HAP-1 (cell line): ENCODE measurements around the gene GBP7.
A peak's percentile ranks its signal among the peaks of the same experiment; 100 is the strongest.
"Not testable (repeated sequence)": the region's sequence is repeated elsewhere in the genome, so short reads cannot be mapped to it uniquely, and the experiment has no call there.

ENCODE experiments used
- DNase-seq, 2 experiments: peaks; one replicate each; pipeline ENCODE4 v3.0.0-alpha.2; 2016 to 2020; ENCODE audit warnings: low spot score in 2 of 2
- H3K27me3 ChIP-seq: fragments of 250-450 bp; sonication (Bioruptor Pico); 2 replicates; pipeline ENCODE4 v1.5.1; 2020; ENCODE audit warnings: low read depth, mild to moderate bottlenecking, moderate library complexity
- H3K36me3 ChIP-seq: fragments of 250-450 bp; sonication (Bioruptor Pico); replicated peaks from 2 replicates; pipeline ENCODE4 v1.5.1; 2020; ENCODE audit warnings: mild to moderate bottlenecking
- H3K4me1 ChIP-seq: fragments of 250-450 bp; sonication (Bioruptor Pico); 2 replicates; pipeline ENCODE4 v1.5.1; 2020; ENCODE audit warnings: mild to moderate bottlenecking
- H3K4me3 ChIP-seq: fragments of 250-450 bp; sonication (Bioruptor Pico); 2 replicates; pipeline ENCODE4 v1.5.1; 2020; ENCODE audit warnings: mild to moderate bottlenecking, moderate library complexity
- H3K9me3 ChIP-seq: fragments of 250-450 bp; sonication (Bioruptor Pico); 2 replicates; pipeline ENCODE4 v1.5.1; 2020; ENCODE audit warnings: mild to moderate bottlenecking, moderate library complexity
- in situ Hi-C: fragments of 300-500 bp; cut with MboI; formaldehyde crosslinking; loops from 3 replicates; pipeline ENCODE4 v1.14.3; 2020; ENCODE audit warnings: low sequenced_read_pairs, inconsistent platforms, mixed read lengths

The GBP7 gene

DNA sequence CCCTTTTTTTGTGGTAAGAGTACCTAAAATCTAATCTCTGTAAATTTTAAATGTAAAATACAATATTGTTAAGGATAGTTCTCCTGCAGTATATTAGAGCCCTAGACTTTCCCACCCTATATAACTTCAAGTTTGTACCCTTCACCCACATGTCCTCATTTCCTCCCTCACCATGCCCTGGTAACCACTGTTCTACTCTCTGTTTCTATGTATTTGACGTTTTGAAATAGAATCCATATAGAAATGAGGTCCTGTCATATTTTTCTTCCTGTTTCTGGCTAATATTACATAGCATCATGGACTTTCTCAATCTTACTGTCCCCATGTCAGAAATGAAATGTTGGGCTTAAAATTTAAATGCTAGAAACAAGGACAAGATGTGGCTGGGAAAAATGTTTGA is 24.8 kb downstream of the GBP7 start:
- no peak for DNase-seq
- no peak overlapping the region for H3K4me3 ChIP-seq
- in situ Hi-C loops = no loop called here

DNA sequence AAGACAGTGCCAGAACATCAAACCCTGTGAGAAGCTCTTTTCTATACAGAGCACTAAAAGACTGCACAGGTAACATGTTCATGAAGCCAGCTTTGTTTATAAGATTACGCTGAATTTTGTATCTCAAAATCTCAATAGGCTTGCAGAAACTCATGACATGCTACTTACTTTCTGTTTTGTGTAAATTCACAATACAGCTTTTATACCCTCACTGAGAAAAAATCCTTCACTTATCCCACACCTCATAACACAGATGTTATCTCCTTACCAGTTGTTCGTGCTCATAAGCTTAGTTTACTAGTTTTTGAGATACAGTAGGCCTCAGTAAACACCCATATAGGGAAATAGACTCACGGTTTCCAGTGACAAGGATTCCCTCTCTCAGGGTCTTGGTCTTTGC is 25.8 kb downstream of the GBP7 start:
- H3K9me3 ChIP-seq = no peaks in the 10 kb centered on the region
- H3K4me3 ChIP-seq = no peak overlapping the region
- no peaks in the 10 kb centered on the region for H3K4me1 ChIP-seq
- in situ Hi-C loops = no loop called here
- H3K27me3 ChIP-seq = peaks cover 2% of the 10 kb centered on the region; the same call in 1 of the 2 replicates
- no peak for DNase-seq
- no peaks in the 10 kb centered on the region for H3K36me3 ChIP-seq

More for the DNA sequence above, 24.8 kb downstream of the GBP7 start:
- no peaks in the 10 kb centered on the region for H3K4me1 ChIP-seq
- no peaks in the 10 kb centered on the region for H3K36me3 ChIP-seq
- H3K27me3 ChIP-seq = peaks cover 2% of the 10 kb centered on the region; the same call in 1 of the 2 replicates
- no peaks in the 10 kb centered on the region for H3K9me3 ChIP-seq

GRCh38 chr1:89149229-89149628 is 26.6 kb downstream of the GBP7 start:
- in situ Hi-C loops = no loop called here
- DNase-seq = peak in 1 of 2 experiments; percentile 11
- Histone ChIP-seq H3K4me1 (no peaks in the 10 kb centered on the region), H3K36me3 (no peaks in the 10 kb centered on the region), H3K9me3 (no peaks in the 10 kb centered on the region), H3K27me3 (peaks cover 2% of the 10 kb centered on the region; the same call in 1 of the 2 replicates), H3K4me3 (no peak overlapping the region)

DNA sequence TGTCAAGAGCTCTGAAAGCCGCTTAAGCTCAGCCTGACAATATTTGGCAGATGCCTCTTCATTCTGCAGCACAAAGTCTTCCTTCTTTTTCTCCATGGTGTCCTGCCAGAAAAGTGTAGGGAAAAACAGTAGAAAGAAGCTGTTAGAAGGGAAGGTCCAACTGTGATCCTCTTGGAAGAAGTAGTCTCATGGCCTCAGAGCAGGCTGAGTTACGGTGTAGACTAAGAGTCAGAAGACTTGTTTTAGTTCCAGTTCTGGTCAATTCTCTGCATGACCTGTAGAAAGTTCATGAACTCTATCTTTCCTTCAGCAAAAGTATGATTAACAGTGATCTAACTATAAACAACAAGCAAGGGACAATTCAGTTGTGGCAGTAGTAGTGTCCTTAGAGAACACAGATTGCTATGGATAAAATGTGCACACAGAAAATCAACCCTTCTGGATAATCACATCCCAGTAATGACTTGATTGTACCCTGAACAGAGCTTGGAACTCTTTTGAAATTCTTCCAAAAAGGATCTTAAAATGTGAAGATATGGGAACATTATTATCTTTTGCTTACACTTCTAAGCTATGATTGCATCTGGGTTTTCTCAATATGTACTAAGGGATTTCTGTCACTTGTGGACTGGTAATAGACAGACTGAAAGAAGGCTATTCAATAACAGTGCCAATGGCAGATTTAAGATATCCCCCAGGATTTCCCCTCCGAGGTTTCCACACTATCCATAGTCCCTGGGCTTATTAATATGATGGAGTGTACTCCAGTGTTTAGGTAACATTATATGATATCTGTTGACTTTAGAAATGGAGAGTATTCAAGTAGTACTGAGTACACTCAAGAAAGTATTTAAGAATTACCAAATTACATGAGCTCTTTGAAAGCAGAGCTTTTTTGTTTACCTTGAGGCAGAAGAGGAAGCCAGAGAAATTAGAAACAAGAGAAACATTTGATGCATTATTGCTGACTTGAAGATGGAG is 27.8 kb downstream of the GBP7 start:
- peaks cover 2% of the 10 kb centered on the region; the same call in 1 of the 2 replicates for H3K27me3 ChIP-seq
- H3K36me3 ChIP-seq = no peaks in the 10 kb centered on the region
- H3K9me3 ChIP-seq = no peaks in the 10 kb centered on the region
- no peak for DNase-seq
- H3K4me1 ChIP-seq = no peaks in the 10 kb centered on the region
- H3K4me3 ChIP-seq = no peak overlapping the region
- in situ Hi-C loops = no loop called here

DNA sequence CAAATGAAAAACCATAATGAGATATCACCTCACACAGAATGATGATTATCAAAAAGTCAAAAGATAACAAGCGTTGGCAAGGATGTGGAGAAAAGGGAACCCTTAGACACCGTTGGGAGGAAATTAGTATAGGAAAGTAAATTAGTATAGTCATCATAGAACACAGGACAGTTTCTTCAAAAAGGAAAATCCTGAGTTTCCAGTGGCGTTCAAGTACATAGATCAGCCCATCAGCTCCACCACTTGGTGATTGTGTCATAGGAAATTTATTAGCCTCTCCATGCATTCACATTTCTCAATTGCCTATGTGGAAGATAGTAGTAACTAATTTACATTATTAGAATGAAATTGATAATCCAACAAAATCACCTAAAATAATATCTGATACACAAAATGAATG is 29.1 kb downstream of the GBP7 start:
- Histone ChIP-seq H3K27me3 (peaks cover 2% of the 10 kb centered on the region; the same call in 1 of the 2 replicates), H3K36me3 (no peaks in the 10 kb centered on the region)
- no peak for DNase-seq

GRCh38 chr1:89143484-89143883 is 32.3 kb downstream of the GBP7 start:
- Histone ChIP-seq H3K27me3 (peaks cover 2% of the 10 kb centered on the region; the same call in 1 of the 2 replicates), H3K36me3 (no peaks in the 10 kb centered on the region), H3K4me3 (no peak overlapping the region), H3K4me1 (no peaks in the 10 kb centered on the region), H3K9me3 (no peaks in the 10 kb centered on the region)
- in situ Hi-C loops = no loop called here
- no peak for DNase-seq

More for the DNA sequence above, 29.1 kb downstream of the GBP7 start:
- H3K4me3 ChIP-seq = no peak overlapping the region
- H3K9me3 ChIP-seq = no peaks in the 10 kb centered on the region
- in situ Hi-C loops = no loop called here
- H3K4me1 ChIP-seq = no peaks in the 10 kb centered on the region

GRCh38 chr1:89142160-89142559 is 33.6 kb downstream of the GBP7 start:
- no peaks in the 10 kb centered on the region for H3K4me1 ChIP-seq
- H3K27me3 ChIP-seq = peaks cover 1% of the 10 kb centered on the region; the same call in 1 of the 2 replicates
- H3K36me3 ChIP-seq = no peaks in the 10 kb centered on the region
- in situ Hi-C loops = no loop called here
- no peak for DNase-seq
- H3K9me3 ChIP-seq = no peaks in the 10 kb centered on the region
- H3K4me3 ChIP-seq = no peak overlapping the region

DNA sequence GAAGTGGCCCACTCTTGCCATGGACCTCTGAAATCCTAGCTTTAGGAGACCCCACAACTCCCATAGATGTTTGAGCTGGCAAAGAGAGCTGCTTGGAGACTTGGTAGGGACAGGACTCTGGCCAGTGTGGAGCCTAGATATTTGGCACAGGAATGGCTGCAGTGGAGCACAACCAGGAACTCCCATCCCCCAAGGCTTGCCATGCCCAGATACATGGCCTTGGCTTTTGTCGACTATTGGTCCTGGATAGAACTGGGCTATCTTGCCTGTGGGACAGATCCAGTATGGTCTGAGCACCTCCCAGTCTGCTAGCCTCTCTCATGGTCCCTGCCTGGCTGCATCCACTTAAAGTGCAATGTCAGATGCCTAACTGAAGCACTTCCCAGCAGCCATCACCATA is 42.1 kb downstream of the GBP7 start:
- Histone ChIP-seq H3K27me3 (no peaks in the 10 kb centered on the region), H3K9me3 (no peaks in the 10 kb centered on the region), H3K36me3 (no peaks in the 10 kb centered on the region), H3K4me1 (no peaks in the 10 kb centered on the region), H3K4me3 (no peak overlapping the region)
- in situ Hi-C loops = no loop called here
- no peak for DNase-seq

DNA sequence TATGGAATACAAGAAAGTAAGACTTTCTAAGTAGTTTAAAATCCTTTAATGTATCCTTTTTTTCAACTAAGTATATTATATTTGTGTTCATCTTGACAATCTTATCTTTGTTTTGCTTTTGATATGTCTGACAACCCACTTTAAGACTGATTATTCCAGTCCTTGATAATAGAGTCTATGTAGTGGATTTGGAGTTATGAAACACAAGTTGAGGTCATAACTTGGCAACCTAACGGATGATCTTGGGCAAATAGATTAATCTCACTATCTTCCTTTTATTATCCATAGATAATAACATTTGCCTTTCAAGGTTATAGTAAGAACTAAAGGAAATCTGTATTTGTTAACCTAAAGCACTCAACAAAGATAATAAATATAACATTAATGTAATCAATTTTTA is 45.1 kb downstream of the GBP7 start:
- Histone ChIP-seq H3K9me3 (no peaks in the 10 kb centered on the region), H3K36me3 (no peaks in the 10 kb centered on the region), H3K4me1 (no peaks in the 10 kb centered on the region), H3K27me3 (no peaks in the 10 kb centered on the region), H3K4me3 (no peak overlapping the region)
- no peak for DNase-seq
- in situ Hi-C loops = no loop called here

DNA sequence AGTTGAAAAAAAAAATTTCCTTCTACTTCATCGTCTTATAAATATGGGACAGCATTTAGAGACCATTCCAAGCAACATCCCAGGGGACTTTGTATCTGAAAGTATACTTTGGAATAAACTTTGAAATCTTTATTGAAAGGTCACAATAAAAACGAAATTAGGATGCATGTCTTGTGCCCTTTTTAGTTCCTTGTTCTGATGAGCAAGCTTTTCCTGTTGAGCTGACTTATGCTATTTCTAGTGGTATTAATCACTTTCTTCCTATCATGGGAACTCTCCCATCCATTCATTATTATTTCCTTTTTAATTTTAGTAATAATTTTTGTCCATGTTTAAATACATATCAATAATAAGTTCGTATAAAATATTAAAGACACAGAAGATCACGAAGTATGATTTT is 45.9 kb downstream of the GBP7 start:
- Histone ChIP-seq H3K4me3 (no peak overlapping the region), H3K36me3 (no peaks in the 10 kb centered on the region), H3K9me3 (no peaks in the 10 kb centered on the region), H3K27me3 (no peaks in the 10 kb centered on the region), H3K4me1 (no peaks in the 10 kb centered on the region)
- in situ Hi-C loops = no loop called here
- DNase-seq = no peak

DNA sequence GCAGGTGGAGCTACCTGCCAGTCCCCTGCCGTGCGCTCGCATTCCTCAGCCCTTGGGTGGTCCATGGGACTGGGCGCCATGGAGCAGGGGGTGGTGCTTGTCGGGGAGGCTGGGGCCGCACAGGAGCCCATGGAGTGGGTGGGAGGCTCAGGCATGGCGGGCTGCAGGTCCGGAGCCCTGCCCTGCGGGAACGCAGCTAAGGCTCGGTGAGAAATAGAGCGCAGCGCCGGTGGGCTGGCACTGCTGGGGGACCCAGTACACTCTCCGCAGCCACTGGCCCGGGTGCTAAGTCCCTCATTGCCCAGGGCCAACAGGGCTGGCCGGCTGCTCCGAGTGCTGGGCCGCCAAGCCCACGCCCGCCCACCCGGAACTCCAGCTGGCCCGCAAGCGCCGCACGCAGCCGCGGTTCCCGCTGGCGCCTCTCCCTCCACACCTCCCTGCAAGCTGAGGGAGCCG is 47.8 kb downstream of the GBP7 start:
- DNase-seq, H3K4me3 ChIP-seq, H3K36me3 ChIP-seq, H3K27me3 ChIP-seq, H3K9me3 ChIP-seq, H3K4me1 ChIP-seq, in situ Hi-C loops: not testable (repeated sequence)

GRCh38 chr1:89126602-89127565 is 48.9 kb downstream of the GBP7 start:
- H3K4me1 ChIP-seq, H3K4me3 ChIP-seq, DNase-seq, H3K9me3 ChIP-seq, H3K36me3 ChIP-seq, in situ Hi-C loops, H3K27me3 ChIP-seq: not testable (repeated sequence)

GRCh38 chr1:89125913-89126580 is 49.8 kb downstream of the GBP7 start, which contains the start of gene GBP2:
Gene GBP2, minus strand, starts transcription at chr1:89126114. Its CDS starts 4,148 bp downstream, at chr1:89121966.
- no peak for DNase-seq
- Histone ChIP-seq H3K4me1 (no peaks in the 10 kb centered on the region), H3K36me3 (no peaks in the 10 kb centered on the region), H3K27me3 (no peaks in the 10 kb centered on the region), H3K4me3 (no peak within 1 kb of the TSS), H3K9me3 (no peaks in the 10 kb centered on the region)
- in situ Hi-C loops = no loop called here
